ENCODE measurements around the gene KCNAB2. TPM values are rescaled to one million over a fixed set of nuclear protein-coding genes. Genes with fewer than 3 reads are reported as not detected.
"Not testable (repeated sequence)": the region's sequence is repeated elsewhere in the genome, so short reads cannot be mapped to it uniquely, and the experiment has no call there.

Gene KCNAB2
- total RNA-seq, 2 donors from 2014 or later, result 4.7 to 6.4 TPM

GRCh38 chr1:6062670-6063069 is 17.0 kb downstream of the KCNAB2 start:
- H3K27me3 ChIP-seq, result no peaks in the 10 kb centered on the region
- H3K4me3 ChIP-seq, result no peak overlapping the region
- H3K27ac ChIP-seq, result no peak overlapping the region
- no peaks in the 10 kb centered on the region for H3K4me1 ChIP-seq
- H3K9me3 ChIP-seq, result no peaks in the 10 kb centered on the region
- no peak for TF ChIP-seq CTCF (IDR thresholded peaks at IDR 0.05)
- intact Hi-C loops (cut with DNase I), result no loop called here
- no peak overlapping the region for H3K9ac ChIP-seq (ENCODE audit: low read depth in 2 of 2, low read length in 2 of 2)
- no peaks in the 10 kb centered on the region for H3K36me3 ChIP-seq
- no peak for DNase-seq

- DNase-seq; H3K9ac ChIP-seq (ENCODE audit: low read depth in 2 of 2, low read length in 2 of 2); intact Hi-C loops (cut with DNase I); H3K27me3 ChIP-seq; H3K9me3 ChIP-seq; H3K4me1 ChIP-seq; H3K27ac ChIP-seq; H3K4me3 ChIP-seq; H3K36me3 ChIP-seq: not testable (repeated sequence)
Measured at GRCh38 chr1:6063532-6064053, 17.9 kb downstream of the KCNAB2 start.

GRCh38 chr1:6065093-6065858 is 19.6 kb downstream of the KCNAB2 start:
- Histone ChIP-seq H3K4me1 (no peaks in the 10 kb centered on the region), H3K4me3 (no peak overlapping the region), H3K9ac (ENCODE audit: low read depth in 2 of 2, low read length in 2 of 2) (no peak overlapping the region), H3K36me3 (no peaks in the 10 kb centered on the region), H3K27ac (no peak overlapping the region), H3K9me3 (no peaks in the 10 kb centered on the region), H3K27me3 (no peaks in the 10 kb centered on the region)
- intact Hi-C loops (cut with DNase I), result no loop called here
- no peak for DNase-seq
- no peak for TF ChIP-seq CTCF (IDR thresholded peaks at IDR 0.05)

- Histone ChIP-seq H3K4me3 (no peak overlapping the region), H3K36me3 (no peaks in the 10 kb centered on the region), H3K9me3 (no peaks in the 10 kb centered on the region), H3K9ac (ENCODE audit: low read depth in 2 of 2, low read length in 2 of 2) (no peak overlapping the region), H3K4me1 (no peaks in the 10 kb centered on the region), H3K27me3 (no peaks in the 10 kb centered on the region), H3K27ac (no peak overlapping the region)
- intact Hi-C loops (cut with DNase I), result no loop called here
- TF ChIP-seq CTCF (IDR thresholded peaks at IDR 0.05), result no peak
- DNase-seq, result no peak
Measured at GRCh38 chr1:6066680-6067079, 21.0 kb downstream of the KCNAB2 start.

- H3K4me1 ChIP-seq, result no peaks in the 10 kb centered on the region
- H3K36me3 ChIP-seq, result no peaks in the 10 kb centered on the region
- H3K4me3 ChIP-seq, result no peak overlapping the region
- no peak for DNase-seq
- no peak for TF ChIP-seq CTCF (IDR thresholded peaks at IDR 0.05)
- H3K27ac ChIP-seq, result no peak overlapping the region
- intact Hi-C loops (cut with DNase I), result no loop called here
- no peaks in the 10 kb centered on the region for H3K9me3 ChIP-seq
- no peaks in the 10 kb centered on the region for H3K27me3 ChIP-seq
- H3K9ac ChIP-seq (ENCODE audit: low read depth in 2 of 2, low read length in 2 of 2), result no peak overlapping the region
Measured at GRCh38 chr1:6068073-6068472, 22.4 kb downstream of the KCNAB2 start.

GRCh38 chr1:6068932-6069331 is 23.2 kb downstream of the KCNAB2 start:
- H3K4me3 ChIP-seq, result no peak overlapping the region

More at GRCh38 chr1:6068932-6069331, 23.2 kb downstream of the KCNAB2 start:
- intact Hi-C loops (cut with DNase I), result no loop called here
- H3K27ac ChIP-seq, result no peak overlapping the region
- H3K9ac ChIP-seq (ENCODE audit: low read depth in 2 of 2, low read length in 2 of 2), result no peak overlapping the region
- no peaks in the 10 kb centered on the region for H3K4me1 ChIP-seq
- H3K36me3 ChIP-seq, result no peaks in the 10 kb centered on the region
- no peak for TF ChIP-seq CTCF (IDR thresholded peaks at IDR 0.05)
- no peaks in the 10 kb centered on the region for H3K27me3 ChIP-seq
- H3K9me3 ChIP-seq, result no peaks in the 10 kb centered on the region
- DNase-seq, result no peak
